Myocyte (in vitro differentiated cells): Measurements from ENCODE around the gene BDKRB2. TPM values are rescaled to one million over a fixed set of nuclear protein-coding genes. Genes with fewer than 3 reads are reported as not detected.

Source experiments
- DNase-seq: peaks from one replicate; pipeline ENCODE4 v3.0.0-alpha.2; 2012; ENCODE audit warnings: low read depth
- polyA plus RNA-seq: library from polyadenylated mRNA; unstranded; fragments of >200 nt; gene quantifications from one replicate; pipeline ENCODE4 v1.2.1, GENCODE V29; 2012; ENCODE audit warnings: missing spikeins
- total RNA-seq: library from RNA; depleted of rRNA; stranded (reverse); fragments of >200 nt; gene quantifications from 2 replicates; pipeline ENCODE4 v1.2.3, GENCODE V29; 2014

The BDKRB2 gene
- total RNA-seq, result 0.19 and 0.26 TPM in 2 replicates
- polyA plus RNA-seq, result 0.23 TPM

- peak; percentile 88 for DNase-seq
Measured at GRCh38 chr14:96204151-96205058, at the start of gene BDKRB2. Gene BDKRB2, plus strand, starts transcription at chr14:96204839. Its CDS starts 32,269 bp downstream, at chr14:96237108.

GRCh38 chr14:96154900-96155299 lies 49.7 kb upstream of the BDKRB2 start:
- DNase-seq, result no peak

GRCh38 chr14:96156804-96157760 lies 47.6 kb upstream of the BDKRB2 start:
- DNase-seq, result no peak

- DNase-seq, result no peak
Measured at GRCh38 chr14:96158735-96159134, 45.9 kb upstream of the BDKRB2 start.

GRCh38 chr14:96160076-96160912 lies 44.3 kb upstream of the BDKRB2 start:
- DNase-seq, result no peak

- DNase-seq, result no peak
Measured at GRCh38 chr14:96160913-96161310, 43.7 kb upstream of the BDKRB2 start.

- DNase-seq, result no peak
Measured at GRCh38 chr14:96161636-96162035, 43.0 kb upstream of the BDKRB2 start.

GRCh38 chr14:96162265-96162664 lies 42.4 kb upstream of the BDKRB2 start:
- no peak for DNase-seq

- DNase-seq, result no peak
Measured at GRCh38 chr14:96162741-96163140, 41.9 kb upstream of the BDKRB2 start.

- no peak for DNase-seq
Measured at GRCh38 chr14:96164861-96165490, 39.7 kb upstream of the BDKRB2 start.

- DNase-seq, result no peak
Measured at GRCh38 chr14:96165493-96166436, 38.9 kb upstream of the BDKRB2 start.

- DNase-seq, result no peak
Measured at GRCh38 chr14:96166461-96167223, 38.0 kb upstream of the BDKRB2 start.

- DNase-seq, result peak; percentile 44
Measured at GRCh38 chr14:96167224-96168148, 37.2 kb upstream of the BDKRB2 start.

GRCh38 chr14:96168581-96168980 lies 36.1 kb upstream of the BDKRB2 start:
- no peak for DNase-seq

GRCh38 chr14:96170961-96171592 lies 33.6 kb upstream of the BDKRB2 start:
- no peak for DNase-seq

GRCh38 chr14:96173636-96174475 lies 30.8 kb upstream of the BDKRB2 start:
- DNase-seq, result no peak
